ENCODE data around the gene CRKL.

Gene CRKL

GRCh38 chr22:20959578-20960461 is 42.6 kb downstream of the CRKL start:
- Histone ChIP-seq H3K4me2 (ENCODE audit: low read length) (no peak overlapping the region), H3K9ac (no peak overlapping the region), H2AFZ (no peak overlapping the region), H3K27ac (no peak overlapping the region), H3K4me3 (ENCODE audit: low read depth, low read length) (no peak overlapping the region), H3K27me3 (ENCODE audit: control insufficient read depth, insufficient read depth, low read length) (no peaks in the 10 kb centered on the region), H3K79me2 (no peaks in the 10 kb centered on the region), H3K36me3 (ENCODE audit: control insufficient read depth, insufficient read depth, low read length) (no peaks in the 10 kb centered on the region), H3K4me1 (no peaks in the 10 kb centered on the region), H3K9me3 (ENCODE audit: control insufficient read depth, low read length) (no peaks in the 10 kb centered on the region)
- no peak for TF ChIP-seq CTCF (IDR thresholded peaks at IDR 0.05)

- H3K4me1 ChIP-seq = no peaks in the 10 kb centered on the region
- no peaks in the 10 kb centered on the region for H3K79me2 ChIP-seq
- H2AFZ ChIP-seq = no peak overlapping the region
- H3K4me2 ChIP-seq (ENCODE audit: low read length) = no peak overlapping the region
- no peaks in the 10 kb centered on the region for H3K9me3 ChIP-seq (ENCODE audit: control insufficient read depth, low read length)
- no peak overlapping the region for H3K9ac ChIP-seq
- no peak overlapping the region for H3K4me3 ChIP-seq (ENCODE audit: low read depth, low read length)
- H3K27me3 ChIP-seq (ENCODE audit: control insufficient read depth, insufficient read depth, low read length) = no peaks in the 10 kb centered on the region
- H3K36me3 ChIP-seq (ENCODE audit: control insufficient read depth, insufficient read depth, low read length) = no peaks in the 10 kb centered on the region
- no peak overlapping the region for H3K27ac ChIP-seq
- TF ChIP-seq CTCF (IDR thresholded peaks at IDR 0.05) = no peak
Measured at GRCh38 chr22:20960609-20961008, 43.4 kb downstream of the CRKL start.

GRCh38 chr22:20962491-20962945 is 45.3 kb downstream of the CRKL start:
- Histone ChIP-seq H2AFZ (no peak overlapping the region), H3K9ac (no peak overlapping the region), H3K9me3 (ENCODE audit: control insufficient read depth, low read length) (no peaks in the 10 kb centered on the region), H3K27ac (no peak overlapping the region), H3K27me3 (ENCODE audit: control insufficient read depth, insufficient read depth, low read length) (no peaks in the 10 kb centered on the region), H3K36me3 (ENCODE audit: control insufficient read depth, insufficient read depth, low read length) (no peaks in the 10 kb centered on the region), H3K79me2 (no peaks in the 10 kb centered on the region), H3K4me1 (no peaks in the 10 kb centered on the region), H3K4me2 (ENCODE audit: low read length) (no peak overlapping the region), H3K4me3 (ENCODE audit: low read depth, low read length) (no peak overlapping the region)
- no peak for TF ChIP-seq CTCF (IDR thresholded peaks at IDR 0.05)

GRCh38 chr22:20963201-20964052 is 46.2 kb downstream of the CRKL start:
- TF ChIP-seq CTCF (IDR thresholded peaks at IDR 0.05) = no peak
- Histone ChIP-seq H3K4me2 (ENCODE audit: low read length) (no peak overlapping the region), H3K27me3 (ENCODE audit: control insufficient read depth, insufficient read depth, low read length) (no peaks in the 10 kb centered on the region), H3K4me1 (no peaks in the 10 kb centered on the region), H2AFZ (no peak overlapping the region), H3K27ac (no peak overlapping the region), H3K4me3 (ENCODE audit: low read depth, low read length) (no peak overlapping the region), H3K36me3 (ENCODE audit: control insufficient read depth, insufficient read depth, low read length) (no peaks in the 10 kb centered on the region), H3K9ac (no peak overlapping the region), H3K9me3 (ENCODE audit: control insufficient read depth, low read length) (no peaks in the 10 kb centered on the region), H3K79me2 (no peaks in the 10 kb centered on the region)

Data from parathyroid adenoma (tissue), 2 donors.